ENCODE results near the gene MEPCE. TPM values are rescaled to one million over a fixed set of nuclear protein-coding genes. Genes with fewer than 3 reads are reported as not detected.

The MEPCE gene
- total RNA-seq, 2 donors from 2014 or later, result 27.2 to 39.1 TPM

DNA sequence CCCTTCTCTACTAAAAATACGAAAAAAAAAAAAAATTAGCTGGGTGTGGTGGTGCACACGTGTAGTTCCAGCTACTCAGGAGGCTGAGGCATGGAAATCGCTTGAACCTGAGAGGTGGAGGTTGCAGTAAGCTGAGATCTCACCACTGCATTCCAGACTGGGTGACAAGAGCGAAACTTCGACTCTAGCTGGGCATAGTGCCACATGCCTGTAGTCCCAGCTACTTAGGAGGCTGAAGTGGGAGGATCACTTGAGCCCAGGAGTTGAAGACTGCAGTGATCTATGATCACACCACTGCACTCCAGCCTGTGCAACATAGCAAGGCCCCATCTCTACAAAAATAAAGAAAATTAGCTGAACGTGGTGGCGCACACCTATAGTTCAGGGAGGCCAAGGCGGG is 35.7 kb downstream of the MEPCE start:
- intact Hi-C loops (cut with DNase I), result loop anchor here (5.0 kb wide), 1 partner anchor 227 kb away; the partner anchor contains the start of gene GIGYF1
- no peak overlapping the region for H3K4me3 ChIP-seq
- H3K9ac ChIP-seq (ENCODE audit: low read depth in 2 of 2, low read length in 2 of 2), result no peak overlapping the region
- peaks cover 6% of the 10 kb centered on the region for H3K36me3 ChIP-seq
- peaks cover 4% of the 10 kb centered on the region for H3K4me1 ChIP-seq
- no peak for TF ChIP-seq CTCF (IDR thresholded peaks at IDR 0.05)
- DNase-seq, result no peak
- H3K27ac ChIP-seq, result no peak overlapping the region
- H3K27me3 ChIP-seq, result no peaks in the 10 kb centered on the region
- H3K9me3 ChIP-seq, result no peaks in the 10 kb centered on the region

- Histone ChIP-seq H3K9ac (ENCODE audit: low read depth in 2 of 2, low read length in 2 of 2) (no peak overlapping the region), H3K9me3 (no peaks in the 10 kb centered on the region), H3K4me1 (peaks cover 4% of the 10 kb centered on the region), H3K27ac (no peak overlapping the region), H3K36me3 (peaks cover 6% of the 10 kb centered on the region), H3K27me3 (no peaks in the 10 kb centered on the region), H3K4me3 (no peak overlapping the region)
- intact Hi-C loops (cut with DNase I), result loop anchor here (5.0 kb wide), 1 partner anchor 226 kb away; the partner anchor contains the start of gene GIGYF1
- DNase-seq, result peak; percentile 56
- peak; percentile 42 for TF ChIP-seq CTCF (IDR thresholded peaks at IDR 0.05)
These were observed 36.2 kb downstream of the MEPCE start for GRCh38 chr7:100465702-100466311.

GRCh38 chr7:100466653-100467605 is 37.3 kb downstream of the MEPCE start:
- Histone ChIP-seq H3K4me3 (no peak overlapping the region), H3K36me3 (peaks cover 6% of the 10 kb centered on the region), H3K27me3 (no peaks in the 10 kb centered on the region), H3K9ac (ENCODE audit: low read depth in 2 of 2, low read length in 2 of 2) (no peak overlapping the region), H3K9me3 (no peaks in the 10 kb centered on the region), H3K27ac (no peak overlapping the region), H3K4me1 (peaks cover 4% of the 10 kb centered on the region)
- TF ChIP-seq CTCF (IDR thresholded peaks at IDR 0.05), result no peak
- DNase-seq, result no peak
- intact Hi-C loops (cut with DNase I), result loop anchor here (5.0 kb wide), 1 partner anchor 225 kb away; the partner anchor contains the start of gene GIGYF1

GRCh38 chr7:100467638-100468373 is 38.2 kb downstream of the MEPCE start:
- Histone ChIP-seq H3K4me1 (peaks cover 4% of the 10 kb centered on the region), H3K4me3 (no peak overlapping the region), H3K9ac (ENCODE audit: low read depth in 2 of 2, low read length in 2 of 2) (no peak overlapping the region), H3K9me3 (no peaks in the 10 kb centered on the region), H3K27ac (no peak overlapping the region), H3K36me3 (peaks cover 6% of the 10 kb centered on the region), H3K27me3 (no peaks in the 10 kb centered on the region)
- intact Hi-C loops (cut with DNase I), result loop anchor here (5.0 kb wide), 1 partner anchor 224 kb away; the partner anchor contains the start of gene GIGYF1
- TF ChIP-seq CTCF (IDR thresholded peaks at IDR 0.05), result no peak
- DNase-seq, result no peak

Data from colonic mucosa (tissue), 4 donors.